ENCODE results near the gene XCL1.

The XCL1 gene

GRCh38 chr1:168607872-168608428, 31.5 kb downstream of the XCL1 start:
- DNase-seq = no peak

DNA sequence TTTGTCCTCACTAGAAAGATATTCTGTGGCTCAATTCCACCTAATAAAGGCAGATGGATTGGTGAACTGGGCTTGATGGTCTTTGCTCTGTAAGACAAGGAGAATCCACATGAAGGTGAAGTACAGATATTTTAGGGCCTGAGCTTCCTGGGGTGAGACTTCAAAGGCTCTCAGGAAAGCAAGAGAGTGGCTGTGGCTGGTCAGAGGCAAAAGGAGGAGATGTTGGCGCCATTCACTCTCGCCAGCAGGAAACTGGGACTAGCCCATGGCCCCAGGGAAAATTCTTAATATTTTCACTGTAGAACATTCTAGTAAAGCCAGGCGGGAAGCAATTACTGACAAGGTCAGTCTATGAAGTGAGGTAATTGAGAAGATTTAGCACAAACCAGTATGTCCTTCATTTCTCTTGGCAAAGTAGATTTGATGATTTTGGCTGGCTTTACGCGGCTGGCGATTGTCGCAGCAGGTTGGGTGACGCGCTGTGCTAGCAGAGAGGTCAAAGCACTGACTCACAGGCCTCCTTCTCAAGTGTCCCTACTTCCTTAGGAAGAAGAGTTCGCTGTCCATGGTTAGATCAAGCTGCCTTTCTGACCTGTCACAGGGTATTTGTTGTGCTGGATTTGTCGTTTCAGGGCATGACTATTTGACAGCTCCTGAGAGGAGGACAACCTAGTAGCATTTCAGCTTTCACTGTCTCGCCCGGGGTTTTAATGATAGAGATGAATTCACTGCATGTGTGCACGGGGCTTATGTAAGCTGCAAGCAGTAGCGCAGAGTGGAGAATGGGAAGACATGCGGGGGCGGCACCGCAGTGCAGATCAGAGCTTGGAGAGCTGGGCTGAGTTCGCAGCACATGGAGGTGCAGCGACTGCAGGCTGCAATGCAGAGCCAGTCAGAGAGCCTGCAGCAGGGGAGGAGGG, 32.7 kb downstream of the XCL1 start:
- no peak for DNase-seq

DNA sequence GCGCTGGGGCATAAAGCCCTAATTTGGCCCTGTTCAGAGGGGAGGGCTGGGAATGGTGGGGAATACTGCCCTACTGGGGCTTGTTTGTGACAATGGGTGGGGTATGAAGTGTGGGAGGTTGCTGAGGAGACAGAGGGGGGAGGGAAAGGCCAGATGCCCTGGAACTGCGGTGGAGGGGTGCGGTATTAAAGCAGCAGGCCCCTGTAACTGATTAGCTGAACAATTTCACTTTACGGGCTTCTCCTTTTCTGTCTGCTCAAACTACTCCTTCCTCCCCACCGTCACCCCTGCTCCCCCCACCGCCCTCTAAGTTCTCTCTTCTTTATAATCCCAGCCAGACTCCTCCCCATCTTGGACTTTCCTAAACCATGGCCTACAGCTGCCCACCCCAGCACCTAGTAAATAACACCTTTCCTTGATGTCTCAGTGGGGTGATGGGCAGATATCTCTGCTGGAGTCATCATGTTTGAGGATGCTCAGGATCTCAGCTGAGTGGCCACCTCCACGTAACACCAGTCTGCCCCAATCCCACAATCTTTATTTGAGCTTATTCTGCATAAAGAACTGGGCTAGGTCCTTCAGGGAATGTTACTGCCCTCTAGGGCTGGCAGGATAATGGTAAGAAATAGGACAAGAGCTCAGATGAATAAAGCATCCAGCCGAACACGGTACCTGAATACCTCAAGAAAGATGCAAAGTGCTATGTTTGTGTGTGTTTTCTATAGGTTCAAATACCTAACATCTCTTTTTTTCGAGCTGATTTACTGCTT, 33.5 kb downstream of the XCL1 start:
- no peak for DNase-seq

GRCh38 chr1:168613038-168613451, 36.6 kb downstream of the XCL1 start:
- no peak for DNase-seq

GRCh38 chr1:168613691-168614231, 37.4 kb downstream of the XCL1 start:
- no peak for DNase-seq

DNA sequence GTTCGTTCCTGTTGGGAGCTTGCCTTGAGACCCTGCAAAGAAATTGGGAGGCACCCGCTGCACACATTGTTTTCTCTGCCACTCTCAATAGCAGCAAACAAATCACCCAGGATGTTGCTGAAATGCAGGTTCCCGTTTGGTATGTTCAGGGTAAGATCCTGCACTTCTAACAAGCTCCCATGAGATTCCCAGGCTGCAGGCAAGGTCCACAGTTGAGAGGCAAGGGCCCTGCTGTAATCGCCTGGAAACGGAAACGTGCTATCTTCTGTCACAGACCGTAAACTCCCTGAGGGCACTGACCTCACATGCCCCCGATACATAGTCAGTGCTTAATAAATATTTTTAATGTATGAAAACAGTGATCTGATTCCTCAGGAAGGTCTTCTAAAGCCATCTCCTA, 37.8 kb downstream of the XCL1 start:
- DNase-seq = no peak

DNA sequence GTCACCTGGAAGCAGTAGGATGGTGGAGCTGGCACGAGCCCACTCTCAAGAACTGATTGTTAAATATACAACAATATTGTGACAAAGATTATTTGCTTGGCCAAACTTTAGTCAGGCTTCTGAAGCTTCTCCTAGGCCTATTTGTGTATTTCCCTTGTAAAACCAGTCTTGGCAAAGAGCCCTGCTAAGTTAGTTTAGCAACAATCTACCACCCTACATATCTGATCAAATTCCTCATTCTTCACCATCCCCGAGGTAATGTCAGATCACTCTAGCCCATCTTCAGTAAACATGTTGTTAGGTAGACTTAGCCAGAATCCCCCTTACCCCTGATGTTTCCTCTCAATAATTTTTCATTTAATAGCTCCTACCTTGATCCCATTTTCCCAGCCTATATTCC, 39.6 kb downstream of the XCL1 start:
- DNase-seq = no peak

GRCh38 chr1:168617974-168618750, 41.8 kb downstream of the XCL1 start:
- no peak for DNase-seq

GRCh38 chr1:168618886-168619285, 42.5 kb downstream of the XCL1 start:
- DNase-seq = no peak

- DNase-seq = no peak
These were observed 45.0 kb downstream of the XCL1 start for GRCh38 chr1:168621356-168621755.

GRCh38 chr1:168623003-168623828, 46.8 kb downstream of the XCL1 start:
- no peak for DNase-seq

DNA sequence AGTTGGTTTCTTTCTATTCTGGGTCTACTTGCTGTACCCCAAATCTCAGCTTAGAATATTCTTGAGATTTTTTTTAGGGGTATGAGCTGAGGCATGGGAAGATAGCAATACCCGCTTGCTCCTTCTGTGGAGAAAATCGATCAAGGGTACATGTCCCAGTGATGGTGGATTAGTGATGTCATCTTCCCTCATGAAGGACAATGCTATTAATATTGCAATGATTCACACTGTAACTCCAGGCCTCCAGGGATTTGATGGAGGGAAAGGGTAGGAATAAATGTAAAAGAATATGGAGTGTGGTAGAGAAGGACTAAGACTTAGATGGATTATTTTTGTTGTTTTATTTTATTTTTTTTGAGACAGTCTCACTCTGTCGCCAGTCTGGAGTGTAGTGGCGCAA, 47.4 kb downstream of the XCL1 start:
- no peak for DNase-seq

GRCh38 chr1:168626326-168626725, 49.9 kb downstream of the XCL1 start:
- DNase-seq = no peak

GRCh38 chr1:168627370-168627769, 51.0 kb downstream of the XCL1 start:
- DNase-seq = no peak

GRCh38 chr1:168628807-168629206, 52.4 kb downstream of the XCL1 start:
- peak; percentile 38 for DNase-seq

DNA sequence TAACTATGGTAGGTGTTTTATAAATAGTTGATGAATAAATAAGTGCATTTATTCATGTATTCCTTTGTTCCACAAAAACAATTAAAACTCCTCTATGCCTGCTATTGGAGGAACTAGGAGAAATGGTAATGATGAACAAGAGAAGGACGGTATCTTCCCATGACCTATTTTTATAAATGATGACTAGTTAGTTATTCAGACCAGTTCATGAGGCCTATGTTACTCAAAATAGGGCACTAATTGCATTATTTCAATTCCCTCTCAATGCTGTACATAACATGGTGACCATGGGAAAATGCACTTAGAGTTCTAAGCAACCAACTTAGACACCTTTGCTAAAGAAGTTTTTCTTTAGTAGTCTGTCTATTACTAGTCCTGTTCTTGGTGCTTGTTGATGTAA, 53.1 kb downstream of the XCL1 start:
- no peak for DNase-seq
